HG02798 (cell line): Measurements from ENCODE around the gene PDE11A.
"Not testable (repeated sequence)": the region's sequence is repeated elsewhere in the genome, so short reads cannot be mapped to it uniquely, and the experiment has no call there.

Source experiments
- ATAC-seq: cut with Tn5 transposase; IDR thresholded peaks from one replicate; pipeline ENCODE4 v1.9.1; 2021; ENCODE audit warnings: mild to moderate bottlenecking; ENCODE audit not compliant: unreplicated experiment, poor library complexity

Gene PDE11A

DNA sequence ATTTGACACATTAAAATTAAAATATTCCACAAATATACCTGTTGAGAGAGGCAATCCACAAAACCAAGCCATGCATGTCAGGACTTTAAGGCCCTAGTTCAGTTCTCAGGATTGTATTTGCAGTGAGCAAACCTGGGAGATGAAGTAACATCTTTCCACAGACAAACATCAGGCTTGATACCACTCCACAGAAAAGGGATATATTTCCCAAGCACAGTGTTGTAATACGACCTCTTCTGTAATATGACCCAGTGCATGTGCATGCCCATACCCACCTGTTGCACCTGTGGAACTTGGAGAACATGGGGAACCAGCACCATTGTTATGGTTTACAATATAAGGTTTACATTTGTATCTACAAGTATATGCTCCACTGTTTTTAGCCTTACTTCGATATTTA lies 184.0 kb downstream of the PDE11A start:
- ATAC-seq: no peak

DNA sequence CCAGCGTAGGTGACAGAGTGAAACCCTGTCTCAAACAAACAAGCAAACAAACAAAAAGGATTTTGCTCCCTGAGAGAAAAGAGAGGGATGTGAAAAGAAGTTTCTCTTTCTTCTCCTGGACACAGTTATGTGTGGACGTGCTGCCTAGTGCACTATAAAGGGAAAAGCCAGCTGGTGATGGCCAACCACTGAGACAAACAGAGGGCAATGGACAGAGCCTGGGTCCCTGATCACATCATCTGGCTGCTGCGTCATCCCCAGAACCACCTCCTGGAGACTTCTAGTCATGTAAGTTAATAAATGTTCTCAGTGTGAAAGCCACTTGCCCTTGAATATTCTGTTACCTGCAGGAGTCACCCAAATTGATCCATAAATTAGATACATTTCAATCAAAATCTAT lies 184.9 kb downstream of the PDE11A start:
- ATAC-seq: no peak

DNA sequence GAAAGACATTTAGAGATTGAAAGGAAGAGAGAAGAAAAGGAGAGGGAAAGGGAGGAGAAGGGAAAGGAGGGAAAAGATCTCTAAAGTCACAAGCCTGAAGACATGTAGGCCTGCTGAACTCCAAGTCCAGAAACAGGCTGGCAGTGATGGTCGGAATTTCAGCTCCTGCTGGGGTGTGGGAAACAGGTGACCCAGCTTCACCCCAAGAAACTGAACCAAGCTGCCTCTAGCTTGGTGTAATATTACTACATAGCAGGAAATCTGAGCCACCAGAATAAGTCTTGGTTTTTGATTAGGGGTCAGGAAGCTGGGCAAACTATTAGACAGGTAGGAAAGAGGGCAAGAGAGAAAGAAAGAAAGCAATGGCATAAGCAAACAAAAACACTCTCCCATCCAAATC lies 185.8 kb downstream of the PDE11A start:
- no peak for ATAC-seq

DNA sequence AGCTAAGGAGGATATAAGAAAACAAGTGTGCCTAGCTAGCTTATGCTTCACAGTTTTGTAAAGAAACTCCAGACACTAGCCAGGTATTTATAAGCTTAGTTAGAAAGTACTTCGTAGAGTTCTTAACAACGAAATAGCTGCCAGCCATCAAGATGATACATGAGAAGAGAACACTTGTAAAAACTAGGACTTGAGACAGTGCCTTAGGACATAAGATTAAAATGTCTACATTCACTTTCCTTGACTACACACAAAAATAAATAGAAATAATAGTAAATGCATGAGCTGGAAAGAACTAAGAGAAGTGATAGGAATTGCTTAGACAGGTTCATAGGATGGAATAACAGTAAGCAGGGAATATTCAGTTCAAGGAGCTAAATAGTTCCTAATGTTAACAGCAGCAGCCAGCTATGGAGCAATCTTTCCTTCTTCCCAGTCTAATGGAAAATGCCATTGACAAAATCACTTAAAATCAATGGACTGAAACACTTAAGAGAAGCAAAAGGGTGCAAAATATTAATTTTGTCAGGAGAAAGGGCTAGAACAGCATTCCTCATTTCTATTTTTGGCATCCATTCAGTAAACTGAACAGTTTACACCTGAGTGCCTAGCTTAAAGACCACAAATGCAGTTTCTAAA lies 186.6 kb downstream of the PDE11A start:
- no peak for ATAC-seq

DNA sequence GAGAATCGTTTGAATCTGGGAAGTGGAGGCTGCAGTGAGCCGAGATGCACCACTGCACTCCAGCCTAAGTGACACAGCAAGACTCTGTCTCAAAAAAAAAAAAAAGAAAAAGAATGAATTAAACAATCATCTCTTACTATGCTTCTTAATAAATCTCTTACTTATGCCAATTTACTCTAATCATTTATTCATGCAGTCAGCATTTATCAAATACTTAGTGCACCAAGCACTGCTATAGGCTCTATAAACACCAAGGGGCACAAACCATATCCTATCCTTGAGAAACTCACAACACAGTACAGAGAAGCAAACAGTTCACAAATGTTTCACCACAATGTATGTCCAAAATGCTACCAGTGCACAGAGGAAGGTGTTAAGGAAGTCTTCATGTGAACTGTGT lies 189.4 kb downstream of the PDE11A start:
- no peak for ATAC-seq

DNA sequence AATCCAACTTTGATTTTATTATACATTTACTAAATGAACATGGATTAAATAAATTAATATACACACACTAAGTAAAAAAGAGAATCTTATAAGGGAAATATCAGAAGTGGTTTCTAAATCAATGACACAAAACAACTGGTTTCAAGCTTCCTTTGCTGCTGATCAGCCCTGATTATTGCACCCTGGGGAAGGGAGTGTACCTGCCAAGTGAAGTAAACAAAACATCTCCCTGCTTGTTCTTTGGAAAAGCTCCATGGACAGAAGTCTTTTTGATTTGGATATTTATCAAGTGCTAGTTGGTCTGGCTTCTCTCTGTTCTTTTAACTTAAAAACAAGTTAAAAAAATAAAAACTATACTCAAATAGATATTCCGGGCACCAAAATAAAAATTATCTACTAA lies 190.1 kb downstream of the PDE11A start:
- no peak for ATAC-seq

DNA sequence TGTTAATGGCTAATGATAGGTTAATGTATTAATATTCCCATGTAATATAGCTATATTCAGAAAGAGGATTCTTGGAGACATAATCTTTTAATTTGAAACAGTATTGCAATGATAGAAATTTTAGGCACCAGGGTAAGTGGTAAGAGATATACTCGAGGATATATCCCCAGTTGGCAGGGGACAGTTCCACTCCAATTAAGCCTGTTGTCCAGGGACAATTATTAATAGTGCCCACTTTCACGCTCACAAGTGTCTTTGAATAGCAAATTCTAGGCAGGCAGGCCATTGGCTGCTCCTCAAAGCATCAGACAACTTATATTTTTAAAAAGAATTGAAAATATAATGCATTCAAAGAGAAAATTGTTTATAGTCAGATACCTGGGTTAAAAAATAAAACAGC lies 190.7 kb downstream of the PDE11A start:
- ATAC-seq: no peak

DNA sequence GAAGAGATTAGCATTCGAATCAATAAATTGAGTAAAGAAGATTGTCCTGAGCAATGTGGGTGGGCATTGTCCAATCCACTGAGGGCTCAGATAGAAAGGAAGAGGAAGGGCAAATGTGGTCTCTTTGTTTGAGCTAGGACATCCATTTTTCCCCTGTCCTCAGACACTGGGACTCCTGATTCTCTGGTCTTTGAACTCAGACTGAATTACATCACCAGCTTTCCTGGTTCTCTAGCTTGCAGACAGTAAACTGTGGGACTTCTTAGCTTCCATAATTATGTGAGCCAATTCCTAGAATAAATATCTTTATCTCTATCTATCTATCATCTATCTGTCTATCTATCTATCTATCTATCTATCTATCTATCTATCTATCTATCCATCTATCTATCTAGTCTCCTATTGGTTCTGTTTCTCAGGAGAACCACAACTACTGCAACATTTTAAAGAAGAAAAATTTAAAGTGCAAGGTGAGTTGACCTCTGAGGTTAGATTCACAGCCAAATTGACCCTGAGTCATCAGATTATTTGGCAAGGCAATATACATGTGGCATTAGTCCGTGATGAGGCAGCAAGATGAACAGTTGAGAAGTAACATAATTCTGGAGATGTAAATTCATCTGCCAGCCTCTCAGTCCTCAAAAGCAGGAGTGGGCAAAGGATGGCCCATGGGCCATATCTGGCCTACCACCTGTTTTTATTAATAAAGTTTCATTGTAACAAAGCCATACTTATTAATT lies 191.4 kb downstream of the PDE11A start:
- no peak for ATAC-seq

DNA sequence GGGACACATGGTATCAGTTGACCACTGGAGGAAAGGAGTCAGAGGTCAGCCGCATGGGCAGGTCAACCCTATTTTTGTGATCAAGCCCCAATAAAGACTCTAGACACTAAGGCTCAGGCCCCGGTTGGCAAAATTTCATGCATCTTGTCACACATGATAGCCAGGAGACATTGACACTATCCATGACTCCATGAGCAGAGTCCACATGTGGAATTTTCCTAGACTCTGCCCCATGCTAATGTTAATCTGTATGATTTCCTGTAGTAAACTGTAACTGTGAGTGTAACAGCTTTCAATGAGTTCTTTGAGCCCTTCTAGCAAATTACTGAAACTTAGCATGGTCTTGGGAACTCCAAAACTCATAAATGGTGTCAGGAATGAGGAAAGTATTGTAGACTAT lies 192.3 kb downstream of the PDE11A start:
- no peak for ATAC-seq

DNA sequence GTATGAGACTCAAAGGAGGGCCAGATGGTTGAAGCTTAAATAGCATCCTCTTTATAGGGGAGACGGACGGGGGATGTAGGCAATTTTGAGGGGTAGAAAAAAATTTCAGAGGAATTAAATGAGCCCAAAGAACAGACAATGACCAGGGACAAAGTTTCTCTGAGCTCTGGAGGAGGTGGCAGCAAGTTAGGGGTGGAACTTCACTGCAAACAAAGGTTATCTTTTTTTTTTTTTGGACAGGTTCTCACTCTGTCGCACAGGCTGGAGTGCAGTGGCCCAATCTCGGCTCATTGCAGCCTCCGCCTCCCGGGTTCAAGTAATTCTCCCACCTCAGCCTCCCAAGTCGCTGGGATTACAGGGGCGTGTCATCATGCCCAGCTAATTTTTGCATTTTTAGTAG lies 195.6 kb downstream of the PDE11A start:
- no peak for ATAC-seq

DNA sequence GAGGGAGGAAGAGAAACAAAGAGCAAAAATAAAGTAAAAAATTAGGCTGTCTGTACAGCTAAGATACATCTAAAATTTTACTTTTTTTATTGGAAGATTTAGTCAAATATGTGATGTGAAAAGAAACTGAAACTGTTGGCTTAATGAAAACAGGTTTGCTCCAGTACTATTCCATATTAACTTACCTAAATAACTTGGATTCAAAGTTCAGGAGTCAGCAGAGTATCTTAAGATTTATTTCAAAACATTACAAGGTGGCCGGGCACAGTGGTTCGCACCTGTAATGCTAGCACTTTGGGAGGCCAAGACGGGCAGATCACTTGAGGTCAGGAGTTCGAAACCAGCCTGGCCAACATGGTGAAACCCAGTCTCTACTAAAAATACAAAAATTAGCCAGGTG lies 197.9 kb downstream of the PDE11A start:
- no peak for ATAC-seq

DNA sequence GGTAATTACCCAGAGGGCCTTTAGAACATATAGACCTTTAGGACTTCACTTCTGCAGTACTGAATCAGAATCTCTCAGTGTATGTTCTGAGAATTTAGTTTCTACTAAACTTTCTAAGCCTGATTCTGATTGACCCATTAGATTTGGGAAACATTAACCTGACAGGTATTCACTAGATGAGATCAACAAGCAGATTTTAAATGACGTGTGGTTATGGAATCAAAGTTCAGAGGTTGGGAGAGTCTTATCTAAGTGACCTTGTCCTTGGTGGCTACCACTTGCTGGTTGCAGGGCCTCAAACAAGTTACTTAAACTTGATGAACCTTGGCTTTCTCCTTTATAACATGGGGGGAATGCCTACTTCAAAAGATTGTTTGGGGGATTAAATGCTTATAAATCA lies 198.7 kb downstream of the PDE11A start:
- no peak for ATAC-seq

DNA sequence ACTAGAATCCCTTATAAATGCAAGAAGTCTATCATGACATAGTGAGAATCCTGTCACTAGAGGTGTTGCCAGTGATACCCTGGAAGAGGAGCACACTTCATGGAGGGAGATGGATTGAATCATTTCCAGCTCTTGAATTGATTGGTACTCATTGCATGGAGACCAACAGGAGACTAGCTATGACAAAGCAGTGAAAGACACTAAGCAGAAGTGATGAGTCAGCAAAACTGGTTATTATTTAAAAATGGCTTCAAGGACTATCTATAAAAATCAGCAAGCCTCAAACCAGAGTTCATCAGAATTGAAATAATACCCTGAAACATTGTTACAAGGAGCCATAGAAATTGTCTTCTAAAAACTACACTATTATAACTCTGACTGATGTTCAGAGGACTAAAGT lies 200.3 kb downstream of the PDE11A start:
- no peak for ATAC-seq

DNA sequence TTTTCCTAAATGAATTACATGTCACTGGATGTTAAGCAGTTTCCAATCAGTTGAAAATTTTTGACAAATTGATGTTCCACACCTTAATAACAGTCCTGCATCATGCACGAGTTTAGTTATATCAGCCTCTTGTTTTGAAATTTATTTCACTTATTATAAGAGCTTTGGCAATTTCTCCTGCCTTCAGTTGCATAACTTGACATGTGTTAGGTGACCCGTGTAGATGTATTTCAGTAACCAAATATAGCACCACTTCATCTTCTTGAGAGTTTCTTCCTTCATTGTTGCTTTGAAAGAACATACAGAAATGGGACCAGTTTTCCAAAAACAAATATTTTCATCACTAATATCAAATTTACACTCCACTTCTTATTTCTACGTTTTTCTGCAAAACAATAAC lies 202.7 kb downstream of the PDE11A start:
- no peak for ATAC-seq

DNA sequence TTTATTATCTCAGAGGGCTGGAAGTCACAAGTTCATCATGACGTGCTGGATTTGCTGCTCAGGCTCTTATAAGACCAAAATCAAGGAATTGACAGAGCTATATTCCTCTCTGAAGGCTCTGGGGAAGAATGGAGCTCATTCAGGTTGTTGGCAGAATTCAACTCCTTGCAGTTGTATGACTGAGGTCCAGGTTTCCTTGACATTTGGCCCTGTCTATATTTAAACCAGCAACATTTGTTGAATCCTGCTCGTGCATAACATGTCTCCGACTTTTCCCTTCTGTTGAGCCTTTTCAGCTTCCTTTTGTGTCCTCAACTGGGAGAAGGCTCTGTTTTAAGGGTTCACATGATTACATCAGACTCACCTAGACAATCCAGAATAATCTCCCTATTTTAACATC lies 203.4 kb downstream of the PDE11A start:
- ATAC-seq: no peak

DNA sequence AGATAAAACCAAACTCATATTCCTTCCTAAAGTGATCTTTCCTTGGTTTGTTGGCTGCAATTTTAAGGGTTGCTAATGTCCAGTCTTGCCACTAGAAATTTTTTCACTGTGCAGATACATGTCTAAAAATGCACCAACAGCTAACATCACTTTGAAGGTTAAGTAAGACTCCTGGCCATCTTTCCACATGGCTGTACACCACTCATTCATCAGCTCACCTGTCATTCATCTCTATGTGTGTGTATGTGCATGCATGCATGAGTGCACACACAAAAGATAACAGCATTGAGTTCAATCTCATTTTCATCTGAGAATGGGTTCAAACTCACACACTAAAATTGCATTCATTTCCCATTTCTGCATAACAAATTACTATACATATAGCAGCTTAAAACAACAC lies 203.8 kb downstream of the PDE11A start:
- ATAC-seq: no peak

DNA sequence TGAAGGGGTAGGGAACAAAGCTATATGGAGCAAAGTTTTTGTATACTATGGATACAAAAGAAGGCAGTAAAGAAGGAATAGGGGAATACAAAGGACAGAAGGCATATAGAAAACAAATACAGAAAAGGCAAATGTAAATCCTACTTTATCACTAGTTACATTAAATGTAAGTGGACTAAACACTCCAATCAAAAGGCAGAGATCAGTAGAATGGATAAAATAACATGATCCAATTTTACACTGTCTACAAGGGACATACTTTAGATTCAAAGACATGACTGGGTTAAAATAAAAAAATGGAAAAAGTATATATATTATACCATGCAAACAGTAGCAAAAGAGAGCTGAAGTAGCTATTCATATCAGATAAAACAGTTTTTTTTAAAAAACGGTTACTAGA lies 215.0 kb downstream of the PDE11A start:
- no peak for ATAC-seq

DNA sequence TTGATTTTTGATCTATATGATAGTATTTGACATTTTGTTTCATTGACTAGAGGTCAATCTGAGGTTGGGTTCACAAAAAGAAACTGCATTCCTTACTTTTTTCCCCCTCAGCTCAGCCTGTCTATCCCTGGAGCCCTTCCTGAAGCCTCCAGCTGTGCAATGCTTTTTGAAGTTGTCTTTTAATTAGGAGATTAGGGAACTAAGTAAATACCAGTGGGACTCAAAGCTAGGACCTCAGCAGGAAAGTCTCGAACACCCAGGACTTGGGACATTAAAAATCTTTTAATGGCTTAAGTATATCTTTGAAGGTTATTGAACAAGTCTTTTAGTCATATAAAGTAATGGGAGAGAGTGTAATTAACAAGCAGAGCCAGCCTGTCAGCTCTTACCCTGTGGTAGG lies 220.2 kb downstream of the PDE11A start:
- ATAC-seq: no peak

DNA sequence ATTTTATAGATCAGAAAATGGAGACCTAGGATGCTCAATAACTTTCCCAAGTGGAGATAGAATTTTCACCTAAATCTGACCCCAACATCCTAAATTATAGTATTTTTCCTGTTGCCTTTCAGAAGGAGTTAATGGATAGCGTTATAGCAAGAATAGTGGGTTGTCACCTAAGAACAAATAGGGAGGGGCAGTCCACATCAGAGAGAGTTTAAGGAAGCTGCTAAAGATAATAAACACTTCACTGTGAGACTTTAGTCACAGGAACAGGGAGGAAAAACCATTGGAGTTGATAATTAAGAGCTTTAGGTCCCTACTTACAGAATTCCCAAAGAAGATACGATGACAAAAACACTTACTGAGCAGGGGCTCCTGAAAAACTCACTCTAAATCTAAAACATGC lies 229.4 kb downstream of the PDE11A start:
- ATAC-seq: no peak

DNA sequence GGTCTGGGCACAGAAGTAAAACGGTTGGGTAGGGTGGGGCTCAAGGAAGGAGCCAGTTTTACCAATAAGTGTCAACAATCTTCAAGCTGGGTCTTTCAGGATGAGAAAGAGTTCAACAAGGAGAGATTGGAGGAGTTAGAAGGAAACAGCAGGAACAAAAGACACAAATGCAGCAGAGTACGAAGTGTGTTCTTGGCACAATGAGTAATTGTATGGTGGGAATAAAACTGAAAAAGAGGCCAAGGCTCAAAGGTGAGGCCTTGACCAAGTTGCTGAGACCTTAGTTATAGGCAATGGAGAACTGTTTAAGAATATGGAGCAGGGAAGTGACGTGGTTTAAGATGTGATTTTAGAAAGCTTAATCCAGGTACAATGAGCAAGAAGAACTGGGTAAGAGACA lies 230.3 kb downstream of the PDE11A start:
- no peak for ATAC-seq

DNA sequence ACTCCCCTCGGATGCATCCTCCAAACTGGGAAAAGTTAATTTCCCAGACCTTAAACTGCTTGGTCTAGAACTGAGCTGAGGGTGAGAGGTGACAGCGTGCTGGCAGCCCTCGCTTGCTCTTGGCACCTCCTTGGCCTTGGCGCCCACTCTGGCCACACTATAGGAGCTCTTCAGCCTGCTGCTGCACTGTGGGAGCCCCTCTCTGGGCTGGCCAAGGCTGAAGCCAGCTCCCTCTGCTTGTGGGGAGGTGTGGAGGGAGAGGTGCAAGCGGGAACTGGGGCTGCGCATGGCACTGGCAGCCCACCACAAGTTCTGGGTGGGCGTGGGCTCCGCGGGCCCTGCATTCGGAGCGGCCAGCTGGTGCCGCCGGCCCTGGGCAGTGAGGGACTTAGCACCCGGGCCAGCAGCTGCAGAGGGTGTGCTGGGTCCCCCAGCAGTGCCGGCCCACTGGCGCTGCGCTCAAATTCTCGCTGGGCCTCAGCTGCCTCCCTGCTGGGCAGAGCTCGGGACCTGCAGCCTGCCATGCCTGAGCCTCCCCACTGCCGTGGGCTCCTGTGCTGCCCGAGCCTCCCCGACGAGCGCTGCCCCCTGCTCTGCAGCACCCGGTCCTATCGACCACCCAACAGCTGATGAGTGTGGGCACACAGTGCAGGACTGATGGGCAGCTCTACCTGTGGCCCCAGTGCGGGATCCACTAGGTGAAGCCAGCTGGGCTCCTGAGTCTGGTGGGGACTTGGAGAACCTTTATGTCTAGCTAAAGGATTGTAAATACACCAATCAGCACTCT lies 237.0 kb downstream of the PDE11A start:
- not testable (repeated sequence) for ATAC-seq
